ENCODE measurements around the gene TIPARP. TPM values are rescaled to one million over a fixed set of nuclear protein-coding genes. Genes with fewer than 3 reads are reported as not detected.

The TIPARP gene
- total and polyA plus RNA-seq, 2 experiments from 2014 or later: 4.5 to 6.9 TPM

GRCh38 chr3:156745766-156746165 lies 71.4 kb downstream of the TIPARP start:
- Histone ChIP-seq H3K36me3 (ENCODE audit: insufficient read depth) (no peaks in the 10 kb centered on the region), H3F3A (replicated peaks; ENCODE audit: low read depth) (no peaks in the 10 kb centered on the region), H3K27ac (ENCODE audit: low read depth) (no peak overlapping the region), H3K27me3 (ENCODE audit: insufficient read depth) (no peaks in the 10 kb centered on the region), H3K4me1 (ENCODE audit: insufficient read depth) (peaks cover 13% of the 10 kb centered on the region), H3K79me2 (replicated peaks; ENCODE audit: insufficient read depth) (no peaks in the 10 kb centered on the region), H3K4me3 (no peak overlapping the region), H3K9me2 (ENCODE audit: insufficient read depth) (peaks cover 5% of the 10 kb centered on the region; the same call in 1 of the 2 replicates), H2AFZ (no peak overlapping the region), H3K4me2 (no peak overlapping the region), H4K20me1 (replicated peaks; ENCODE audit: insufficient read depth) (no peaks in the 10 kb centered on the region)
- TF ChIP-seq STAT1 (IDR thresholded peaks at IDR 0.05; ENCODE audit: unreplicated experiment) (no peak), ZNF331 (CRISPR knock-in tag; IDR thresholded peaks at IDR 0.05; ENCODE audit: low read depth) (no peak), POLR2AphosphoS5 (IDR thresholded peaks at IDR 0.05; ENCODE audit: low read depth) (no peak), ZNF462 (CRISPR knock-in tag; IDR thresholded peaks at IDR 0.05) (no peak), ZNF114 (CRISPR knock-in tag; IDR thresholded peaks at IDR 0.05) (no peak), JUNB (IDR thresholded peaks at IDR 0.05; ENCODE audit: unreplicated experiment) (no peak), NANOG (IDR thresholded peaks at IDR 0.05; ENCODE audit: borderline replicate concordance) (no peak), EZH2 (IDR thresholded peaks at IDR 0.05; ENCODE audit: low read depth, unreplicated experiment) (no peak), CREB1 (CRISPR knock-in tag; IDR thresholded peaks at IDR 0.05; ENCODE audit: low read depth) (no peak), EZH2phosphoT487 (IDR thresholded peaks at IDR 0.05; ENCODE audit: unreplicated experiment) (no peak), REST (IDR thresholded peaks at IDR 0.05; ENCODE audit: unreplicated experiment) (no peak), ETS1 (IDR thresholded peaks at IDR 0.05) (no peak), CTCF (conservative IDR thresholded peaks at IDR 0.05; ENCODE audit: low read depth in 2 of 2) (no peak)
- DNase-seq (ENCODE audit: low spot score): peak; percentile 14
- Mint-ChIP-seq H3K4me1 (peaks cover 32% of the 10 kb centered on the region), H3K9me3 (peaks cover 2% of the 10 kb centered on the region; the same call in 1 of the 3 replicates), H3K36me3 (ENCODE audit: low read depth) (peaks cover 2% of the 10 kb centered on the region; the same call in 1 of the 3 replicates), H3K27me3 (ENCODE audit: insufficient read depth, low read depth, poor library complexity) (peaks cover 6% of the 10 kb centered on the region), H3K4me3 (no peak overlapping the region), H3K27ac (no peak overlapping the region)
- no peak for ATAC-seq

Measured in GM23338 (cell line).